Activated CD4-positive, alpha-beta T cell treated with anti-CD3 and anti-CD28 coated beads, Interleukin-2, amount 10 ng/mL, durations not matched to agents 7 days and 5 days (primary cell): Measurements from ENCODE around the gene MRPL11. TPM values are rescaled to one million over a fixed set of nuclear protein-coding genes. Genes with fewer than 3 reads are reported as not detected.

ENCODE experiments used
- CTCF ChIA-PET: fragments of 350-600 bp; sonication (Branson Sonifier 250); formaldehyde crosslinking; loops from one replicate; lab custom pipeline; 2021; ENCODE audit warnings: antibody characterized with exemption; lab: Charles Lee
- POLR2A ChIA-PET: fragments of 350-600 bp; sonication (Branson Sonifier 250); formaldehyde crosslinking; loops from one replicate; lab custom pipeline; 2021; ENCODE audit warnings: antibody characterized with exemption; lab: Charles Lee
- DNase-seq: peaks from one replicate; pipeline ENCODE4 v3.0.0-alpha.2; 2020
- H3K27ac Mint-ChIP-seq: one replicate; pipeline ENCODE4 v1.8.0; 2021; ENCODE audit warnings: mild to moderate bottlenecking, moderate library complexity, mixed read lengths
- H3K27me3 Mint-ChIP-seq: one replicate; pipeline ENCODE4 v1.8.0; 2021; ENCODE audit warnings: mixed read lengths
- H3K36me3 Mint-ChIP-seq: one replicate; pipeline ENCODE4 v1.8.0; 2021; ENCODE audit warnings: low read depth, mixed read lengths
- H3K4me1 Mint-ChIP-seq: one replicate; pipeline ENCODE4 v1.8.0; 2021; ENCODE audit warnings: mixed read lengths
- H3K4me3 Mint-ChIP-seq: one replicate; pipeline ENCODE4 v1.8.0; 2021; ENCODE audit warnings: mild to moderate bottlenecking, moderate library complexity, mixed read lengths
- H3K9me3 Mint-ChIP-seq: one replicate; pipeline ENCODE4 v1.8.0; 2021; ENCODE audit warnings: mixed read lengths
- total RNA-seq, 2 experiments: library from RNA; stranded (reverse); gene quantifications; one replicate each; pipeline ENCODE4 v1.2.3, GENCODE V29; 2021

MRPL11 gene
- total RNA-seq, result 10 to 100 TPM; 72.4 to 76.4 TPM

- H3K4me3 Mint-ChIP-seq, result peak within 1 kb of the TSS; percentile 84
- DNase-seq, result peak; percentile 93
- H3K36me3 Mint-ChIP-seq, result peaks cover 10% of the 10 kb centered on the region
- H3K4me1 Mint-ChIP-seq, result peaks cover 18% of the 10 kb centered on the region
- ChIA-PET POLR2A (no interaction called here), CTCF (interaction anchor here (0.5 to 2.4 kb wide), 37 partner anchors 8 to 442 kb away, joined by 3 to 28 read pairs (median 4); partner anchors contain the start of genes DPP3, NPAS4, PELI3 and RAB1B)
- no peaks in the 10 kb centered on the region for H3K27me3 Mint-ChIP-seq
- H3K27ac Mint-ChIP-seq, result peak within 1 kb of the TSS; percentile 98
- H3K9me3 Mint-ChIP-seq, result peaks cover 8% of the 10 kb centered on the region
Measured at GRCh38 chr11:66438504-66439466, at the start of gene MRPL11. TSS of gene MRPL11 (minus strand) at chr11:66438848. CDS start at chr11:66438754, 94 bp downstream.

DNA sequence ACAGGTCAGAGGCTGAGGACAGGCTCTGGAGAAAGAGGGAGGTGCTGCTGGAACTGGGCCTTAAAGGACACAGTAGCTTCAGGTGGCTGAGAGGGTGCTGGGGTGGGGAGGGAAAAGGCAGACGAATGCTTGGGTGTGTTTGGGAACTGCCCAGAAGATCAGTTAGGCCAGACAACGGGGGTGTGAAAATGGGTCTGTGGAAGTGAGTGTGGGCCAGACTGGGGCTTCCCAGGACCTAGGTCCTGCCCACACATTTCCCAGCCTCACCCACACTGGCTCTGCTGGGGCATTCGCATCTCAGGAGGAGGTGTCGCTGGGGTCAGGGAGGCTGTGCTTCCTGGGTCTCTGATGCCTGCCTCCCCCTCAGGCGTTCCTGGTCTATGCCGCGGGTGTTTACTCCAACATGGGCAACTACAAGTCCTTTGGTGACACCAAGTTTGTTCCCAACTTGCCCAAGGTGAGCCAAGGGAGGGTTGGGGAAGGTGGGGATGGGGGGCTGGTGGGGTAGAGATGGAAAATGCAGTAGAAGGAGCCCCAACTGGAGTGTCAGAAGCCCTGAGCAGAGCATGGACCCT lies 46.2 kb upstream of the MRPL11 start:
- Mint-ChIP-seq H3K4me1 (peaks cover 15% of the 10 kb centered on the region), H3K9me3 (no peaks in the 10 kb centered on the region), H3K36me3 (peaks cover 13% of the 10 kb centered on the region), H3K27ac (peak overlapping the region; percentile 50), H3K27me3 (no peaks in the 10 kb centered on the region), H3K4me3 (no peak overlapping the region)
- DNase-seq, result no peak
- ChIA-PET POLR2A (no interaction called here), CTCF (interaction anchor here (1.3 kb wide), 1 partner anchor 17 kb away, joined by 3 read pairs; no protein-coding TSS in a partner anchor)

GRCh38 chr11:66480117-66480938 lies 41.7 kb upstream of the MRPL11 start, which contains the start of gene DPP3:
TSS of gene DPP3 (plus strand) at chr11:66480434. CDS start at chr11:66482201, 1,767 bp downstream.
- Mint-ChIP-seq H3K27ac (peak within 1 kb of the TSS; percentile 95), H3K9me3 (no peaks in the 10 kb centered on the region), H3K36me3 (peaks cover 4% of the 10 kb centered on the region), H3K4me1 (peaks cover 24% of the 10 kb centered on the region), H3K4me3 (peak within 1 kb of the TSS; percentile 87), H3K27me3 (no peaks in the 10 kb centered on the region)
- ChIA-PET POLR2A (interaction anchor here (0.6 to 1.0 kb wide), 2 partner anchors 14 to 721 kb away, joined by 3 to 4 read pairs; partner anchors contain the start of gene PELI3), CTCF (interaction anchor here (0.5 to 2.2 kb wide), 8 partner anchors 10 to 42 kb away, joined by 3 to 12 read pairs (median 4); partner anchors contain the start of genes MRPL11 and PELI3)
- peak; percentile 97 for DNase-seq

DNA sequence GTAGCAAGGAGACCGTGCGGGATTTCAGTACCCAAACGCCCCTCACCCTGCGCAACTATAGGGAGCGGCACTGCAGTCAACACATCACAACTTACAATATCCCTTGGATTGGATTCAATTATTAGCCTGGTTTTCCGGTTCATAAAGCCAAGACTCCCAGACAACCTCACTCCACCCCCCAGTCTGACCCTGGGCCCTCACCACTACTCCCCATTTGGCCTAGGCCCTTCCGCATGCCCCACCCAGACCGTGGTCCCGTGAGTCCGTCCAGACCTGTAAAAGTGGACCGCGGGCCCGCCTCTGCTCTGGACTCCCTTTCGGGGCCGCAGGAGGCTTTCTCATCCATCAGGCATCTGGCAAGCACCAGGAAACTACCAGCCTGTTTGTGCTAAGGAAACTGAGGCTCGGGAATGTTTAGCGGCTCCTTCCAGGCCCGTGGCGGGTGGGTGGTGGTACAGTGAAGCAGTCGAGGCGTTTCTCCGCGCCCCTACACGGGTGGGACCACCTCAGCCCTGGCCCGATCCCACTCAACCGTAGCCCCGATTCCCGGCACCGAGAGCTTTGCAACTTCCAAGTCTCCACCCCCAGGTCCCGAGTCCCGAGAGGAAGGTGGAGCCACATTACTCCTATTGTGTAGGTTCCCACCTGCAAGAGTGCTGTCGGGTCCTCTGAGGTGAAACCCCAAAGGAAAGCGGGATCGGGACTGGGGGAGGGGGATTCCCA lies 40.9 kb upstream of the MRPL11 start:
- no peaks in the 10 kb centered on the region for H3K9me3 Mint-ChIP-seq
- no peaks in the 10 kb centered on the region for H3K27me3 Mint-ChIP-seq
- peak overlapping the region; percentile 95 for H3K27ac Mint-ChIP-seq
- ChIA-PET POLR2A (interaction anchor here (1.0 kb wide), 1 partner anchor 13 kb away, joined by 4 read pairs; the partner anchor contains the start of gene PELI3), CTCF (interaction anchor here (0.8 to 2.2 kb wide), 9 partner anchors 9 to 41 kb away, joined by 3 to 12 read pairs (median 4); partner anchors contain the start of genes MRPL11 and PELI3)
- DNase-seq, result no peak
- H3K4me3 Mint-ChIP-seq, result peak overlapping the region; percentile 87
- H3K36me3 Mint-ChIP-seq, result peaks cover 3% of the 10 kb centered on the region
- H3K4me1 Mint-ChIP-seq, result peaks cover 24% of the 10 kb centered on the region

GRCh38 chr11:66478729-66479393 lies 40.2 kb upstream of the MRPL11 start:
- peak; percentile 17 for DNase-seq
- Mint-ChIP-seq H3K27me3 (no peaks in the 10 kb centered on the region), H3K27ac (peak overlapping the region; percentile 95), H3K4me3 (peak overlapping the region; percentile 87), H3K9me3 (no peaks in the 10 kb centered on the region), H3K36me3 (peaks cover 3% of the 10 kb centered on the region), H3K4me1 (peaks cover 24% of the 10 kb centered on the region)
- ChIA-PET POLR2A (no interaction called here), CTCF (interaction anchor here (1.1 to 2.2 kb wide), 4 partner anchors 9 to 40 kb away, joined by 3 to 12 read pairs (median 6); partner anchors contain the start of genes MRPL11 and PELI3)

GRCh38 chr11:66477263-66478201 lies 38.9 kb upstream of the MRPL11 start:
- no peaks in the 10 kb centered on the region for H3K9me3 Mint-ChIP-seq
- CTCF ChIA-PET, result interaction anchor here (0.6 to 2.1 kb wide), 3 partner anchors 10 to 114 kb away, joined by 3 to 8 read pairs (median 3); partner anchors contain the start of gene PELI3
- POLR2A ChIA-PET, result no interaction called here
- peaks cover 1% of the 10 kb centered on the region for H3K36me3 Mint-ChIP-seq
- no peak for DNase-seq
- no peak overlapping the region for H3K27ac Mint-ChIP-seq
- no peaks in the 10 kb centered on the region for H3K27me3 Mint-ChIP-seq
- peaks cover 22% of the 10 kb centered on the region for H3K4me1 Mint-ChIP-seq
- H3K4me3 Mint-ChIP-seq, result no peak overlapping the region

DNA sequence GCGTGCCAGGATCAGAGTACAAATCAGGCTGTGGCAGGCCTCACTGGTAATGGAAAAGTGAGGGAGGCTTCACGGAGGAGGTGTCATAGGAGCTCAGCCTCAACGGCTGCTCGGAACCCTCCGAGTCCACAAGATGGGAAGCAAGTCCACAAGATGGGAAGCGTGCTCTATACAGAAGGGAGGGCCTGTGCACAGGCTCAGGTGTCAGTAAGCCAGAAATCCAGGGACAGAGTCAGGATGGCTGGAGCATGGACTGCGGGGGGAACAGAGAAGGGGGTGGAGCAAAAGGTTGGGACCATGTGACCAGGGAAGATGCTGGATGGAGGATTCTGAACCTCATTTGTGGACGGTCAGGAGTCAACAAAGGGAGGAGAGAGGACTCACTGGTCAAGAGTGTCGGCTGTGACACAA lies 38.2 kb upstream of the MRPL11 start:
- H3K27ac Mint-ChIP-seq, result no peak overlapping the region
- CTCF ChIA-PET, result interaction anchor here (0.6 to 1.2 kb wide), 2 partner anchors 10 to 113 kb away, joined by 3 read pairs; partner anchors contain the start of gene PELI3

DNA sequence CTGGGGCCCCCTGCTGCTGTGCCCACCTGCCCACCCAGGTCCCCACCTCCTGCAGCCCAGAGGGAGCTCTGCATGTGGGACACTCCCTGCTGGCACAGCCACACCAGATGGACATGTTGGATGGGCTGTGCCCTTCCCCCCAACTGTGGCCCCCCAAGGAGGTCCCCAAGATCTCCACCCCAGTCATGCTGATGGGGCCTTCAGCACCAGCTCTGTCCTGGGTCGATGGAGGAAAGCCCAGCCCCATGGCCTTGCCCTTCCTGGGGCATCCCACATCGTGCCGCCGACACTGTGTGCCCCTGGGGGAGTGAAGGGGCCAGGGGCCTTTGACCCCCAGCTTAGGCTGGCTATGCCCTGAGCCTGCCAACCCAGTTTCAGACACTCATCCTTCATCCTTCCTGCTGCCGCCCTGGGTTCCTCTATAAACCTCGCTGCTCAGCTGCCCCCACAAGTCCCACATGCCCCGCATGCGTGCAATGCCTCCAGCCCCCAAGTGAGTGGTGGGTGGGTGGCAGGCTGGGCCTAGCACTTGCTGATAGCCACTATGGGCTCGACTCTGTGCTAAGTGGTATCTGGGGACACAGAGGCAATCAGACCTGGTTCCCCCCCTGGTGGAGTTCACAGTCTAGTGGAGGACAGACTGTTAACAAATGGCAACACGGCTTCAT lies 37.7 kb upstream of the MRPL11 start:
- no peaks in the 10 kb centered on the region for H3K36me3 Mint-ChIP-seq
- no peak overlapping the region for H3K4me3 Mint-ChIP-seq
- H3K4me1 Mint-ChIP-seq, result peaks cover 14% of the 10 kb centered on the region
- CTCF ChIA-PET, result interaction anchor here (0.6 to 1.2 kb wide), 2 partner anchors 9 to 59 kb away, joined by 3 read pairs; partner anchors contain the start of gene PELI3
- H3K27me3 Mint-ChIP-seq, result no peaks in the 10 kb centered on the region
- POLR2A ChIA-PET, result interaction anchor here (0.5 kb wide), 1 partner anchor 80 kb away, joined by 6 read pairs; no protein-coding TSS in a partner anchor
- no peaks in the 10 kb centered on the region for H3K9me3 Mint-ChIP-seq
- no peak overlapping the region for H3K27ac Mint-ChIP-seq
- DNase-seq, result no peak

More for the DNA sequence above, 38.2 kb upstream of the MRPL11 start:
- no peaks in the 10 kb centered on the region for H3K9me3 Mint-ChIP-seq
- no peak overlapping the region for H3K4me3 Mint-ChIP-seq
- POLR2A ChIA-PET, result no interaction called here
- H3K4me1 Mint-ChIP-seq, result peaks cover 16% of the 10 kb centered on the region
- H3K27me3 Mint-ChIP-seq, result no peaks in the 10 kb centered on the region
- no peak for DNase-seq
- H3K36me3 Mint-ChIP-seq, result no peaks in the 10 kb centered on the region

GRCh38 chr11:66475349-66476172 lies 36.9 kb upstream of the MRPL11 start:
- Mint-ChIP-seq H3K27me3 (no peaks in the 10 kb centered on the region), H3K4me3 (no peak overlapping the region), H3K9me3 (no peaks in the 10 kb centered on the region), H3K4me1 (peaks cover 10% of the 10 kb centered on the region), H3K27ac (no peak overlapping the region), H3K36me3 (no peaks in the 10 kb centered on the region)
- ChIA-PET CTCF (interaction anchor here (0.6 to 1.0 kb wide), 2 partner anchors 37 to 59 kb away, joined by 3 read pairs; partner anchors contain the start of gene MRPL11), POLR2A (interaction anchor here (0.5 kb wide), 1 partner anchor 79 kb away, joined by 6 read pairs; no protein-coding TSS in a partner anchor)
- no peak for DNase-seq
